Measurements from ENCODE around the gene HNRNPA0. TPM values are rescaled to one million over a fixed set of nuclear protein-coding genes. Genes with fewer than 3 reads are reported as not detected.

The HNRNPA0 gene
- total and polyA plus RNA-seq, 9 donors, result 9.2 to 55.2 (median 42.7) TPM

Other genes starting within 250 kb of the HNRNPA0 start
- 3.6 TPM for gene KLHL3, start 18.3 kb downstream of the HNRNPA0 start, total RNA-seq
- 1 to 10 TPM; 2.6 to 4.8 (median 4.0) TPM for gene KLHL3, start 18.3 kb downstream of the HNRNPA0 start, polyA plus RNA-seq (ENCODE audit: insufficient read depth in 1 of 8, insufficient read length in 8 of 8, low replicate concordance in 1 of 8)
- 125 TPM for gene MYOT, start 113.5 kb upstream of the HNRNPA0 start, total RNA-seq
- 100 to 1,000 TPM; 165 to 257 (median 216) TPM for gene MYOT, start 113.5 kb upstream of the HNRNPA0 start, polyA plus RNA-seq (ENCODE audit: insufficient read depth in 1 of 8, insufficient read length in 8 of 8, low replicate concordance in 1 of 8)
- gene PKD2L2, start 135.1 kb upstream of the HNRNPA0 start, total RNA-seq, result 1.2 TPM
- gene PKD2L2, start 135.1 kb upstream of the HNRNPA0 start, polyA plus RNA-seq (ENCODE audit: insufficient read depth in 1 of 8, insufficient read length in 8 of 8, low replicate concordance in 1 of 8), result under 1 TPM; 0.21 to 0.94 (median 0.46) TPM